GM19238 (cell line): ENCODE data around the gene PRKCA.
"Not testable (repeated sequence)": the region's sequence is repeated elsewhere in the genome, so short reads cannot be mapped to it uniquely, and the experiment has no call there.

ENCODE experiments used
- DNase-seq: peaks from one replicate; pipeline ENCODE4 v3.0.0; 2011; ENCODE audit warnings: low spot score; ENCODE audit not compliant: insufficient read length

PRKCA gene

GRCh38 chr17:66350576-66350975 is 48.2 kb downstream of the PRKCA start:
- DNase-seq: not testable (repeated sequence)

DNA sequence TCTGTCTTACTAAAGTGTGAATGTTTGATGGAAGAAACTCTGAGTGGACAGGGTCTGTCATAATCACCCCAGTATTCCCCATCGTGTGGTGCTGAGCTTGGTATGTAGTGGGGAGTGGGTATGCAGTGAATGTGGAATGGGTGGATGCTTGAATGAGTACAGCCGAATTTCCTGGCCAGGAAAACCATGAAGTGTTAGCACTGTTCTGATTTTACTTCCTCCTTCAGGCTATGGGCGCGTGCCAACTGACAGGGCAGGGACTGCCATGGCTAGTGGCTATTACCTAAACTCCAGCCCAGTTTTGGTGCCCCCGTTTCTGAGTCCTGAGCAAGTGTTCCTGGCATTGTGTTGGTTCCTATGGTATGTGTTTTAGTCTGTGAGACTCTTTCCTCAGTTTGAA is 48.6 kb downstream of the PRKCA start:
- DNase-seq: no peak

DNA sequence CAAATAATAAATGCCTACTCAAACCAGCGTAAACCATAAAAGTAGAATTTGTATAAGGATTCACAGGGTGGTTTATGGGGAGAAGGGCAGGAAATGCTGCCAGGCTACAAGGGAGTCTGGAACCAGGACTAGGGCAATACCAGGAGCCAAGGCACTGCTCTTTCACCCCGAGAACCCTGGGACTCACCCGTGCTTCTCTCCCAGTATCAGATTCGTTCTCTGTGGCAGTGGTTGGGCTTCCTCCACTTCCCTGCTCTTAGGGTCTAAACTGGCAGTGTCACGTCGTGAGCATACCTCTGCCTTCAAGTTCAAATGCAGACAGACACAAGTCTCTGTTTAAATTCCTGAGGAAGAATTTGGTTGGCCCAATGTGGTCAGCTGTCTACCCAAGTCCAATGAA is 49.3 kb downstream of the PRKCA start:
- DNase-seq: no peak

DNA sequence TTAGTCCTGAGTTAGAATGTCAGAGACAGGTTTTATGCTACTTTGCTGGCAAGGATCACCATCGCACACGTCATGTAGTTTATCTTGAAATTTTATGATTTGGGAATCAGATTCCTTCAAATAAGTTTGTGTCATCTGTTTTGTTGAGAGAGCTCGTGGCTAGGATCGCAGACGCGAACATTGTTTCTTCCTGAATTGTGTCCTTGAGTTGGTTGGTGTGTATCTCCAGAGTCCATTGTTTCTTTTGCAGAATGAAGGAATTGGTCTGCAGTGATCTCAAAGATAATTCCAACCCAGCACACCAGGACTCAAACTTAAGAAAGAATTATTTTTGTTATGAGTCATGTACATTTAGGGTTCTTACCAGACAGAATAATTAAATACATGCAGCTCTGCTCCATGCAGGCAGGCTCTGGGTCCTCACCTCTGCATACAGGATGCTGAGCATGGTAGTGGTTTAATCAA is 51.6 kb downstream of the PRKCA start:
- no peak for DNase-seq

- no peak for DNase-seq
These were observed 52.1 kb downstream of the PRKCA start for GRCh38 chr17:66354472-66354871.

- no peak for DNase-seq
These were observed 52.6 kb downstream of the PRKCA start for GRCh38 chr17:66354981-66355380.

GRCh38 chr17:66355510-66355909 is 53.1 kb downstream of the PRKCA start:
- DNase-seq: no peak

DNA sequence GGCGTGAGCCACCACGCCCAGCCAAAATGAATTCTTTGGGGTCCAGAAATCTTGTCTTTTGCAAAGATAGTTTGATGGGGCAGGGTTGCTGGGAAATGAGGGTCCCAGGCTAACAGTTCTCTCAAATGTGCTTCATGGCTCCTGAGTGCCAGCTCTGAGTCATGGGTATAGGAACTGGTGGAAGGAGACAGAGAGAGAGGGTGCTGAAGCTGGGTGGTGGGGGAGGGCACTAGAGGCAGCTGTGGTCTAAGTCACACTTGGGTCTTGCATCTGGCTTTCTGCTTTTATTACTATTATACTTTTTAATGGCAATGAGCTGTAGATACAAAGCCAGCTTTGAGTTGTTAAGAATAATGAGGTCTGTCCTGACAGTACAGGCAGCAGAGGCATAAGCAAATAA is 54.6 kb downstream of the PRKCA start:
- no peak for DNase-seq

- DNase-seq: no peak
These were observed 56.9 kb downstream of the PRKCA start for GRCh38 chr17:66359351-66359750.

DNA sequence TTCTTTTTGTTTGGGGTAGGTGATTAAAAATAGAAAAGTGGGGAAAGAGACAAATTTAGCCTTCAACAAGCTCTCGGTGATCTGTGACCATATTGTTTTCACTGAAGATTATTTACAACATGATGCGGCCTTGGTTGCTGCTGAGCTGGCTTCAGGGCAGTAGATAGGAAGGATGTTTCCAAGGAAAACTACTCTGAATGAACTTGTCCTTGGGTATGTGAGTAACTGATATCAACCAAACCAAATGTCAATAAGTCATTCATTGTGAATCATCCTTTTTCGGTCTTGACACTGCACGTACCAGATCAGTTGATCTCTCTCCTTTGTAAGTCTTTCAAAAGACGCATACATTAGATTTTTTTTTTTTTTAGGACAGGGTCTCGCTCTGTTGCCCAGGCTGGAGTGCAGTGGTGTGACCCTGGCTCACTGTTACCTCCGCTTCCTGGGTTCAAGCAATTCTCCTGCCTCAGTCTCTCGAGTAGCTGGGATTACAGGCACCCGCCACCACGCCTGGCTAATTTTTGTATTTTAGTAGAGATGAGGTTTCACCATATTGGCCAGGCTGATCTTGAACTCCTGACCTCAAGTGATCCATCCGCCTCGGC is 58.6 kb downstream of the PRKCA start:
- not testable (repeated sequence) for DNase-seq

DNA sequence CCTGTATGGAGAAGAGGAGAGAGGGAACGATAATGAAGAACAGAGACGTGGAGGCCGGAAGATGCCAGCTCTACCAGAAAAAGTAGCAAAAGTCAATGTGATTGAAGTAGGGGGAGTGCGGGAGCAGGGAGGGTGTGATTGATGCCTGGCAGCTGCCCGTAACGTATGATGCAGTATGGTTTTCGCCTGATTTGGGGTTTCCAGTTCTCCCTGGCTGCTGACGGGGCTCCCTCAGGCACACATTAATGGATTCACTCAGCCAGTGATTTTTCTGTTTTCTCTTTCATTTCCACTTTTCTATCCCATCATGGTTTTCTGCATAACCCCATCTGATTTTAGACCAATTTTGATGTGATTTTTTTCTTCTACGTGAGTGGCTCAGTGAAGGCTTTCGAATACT is 62.1 kb downstream of the PRKCA start:
- DNase-seq: no peak

DNA sequence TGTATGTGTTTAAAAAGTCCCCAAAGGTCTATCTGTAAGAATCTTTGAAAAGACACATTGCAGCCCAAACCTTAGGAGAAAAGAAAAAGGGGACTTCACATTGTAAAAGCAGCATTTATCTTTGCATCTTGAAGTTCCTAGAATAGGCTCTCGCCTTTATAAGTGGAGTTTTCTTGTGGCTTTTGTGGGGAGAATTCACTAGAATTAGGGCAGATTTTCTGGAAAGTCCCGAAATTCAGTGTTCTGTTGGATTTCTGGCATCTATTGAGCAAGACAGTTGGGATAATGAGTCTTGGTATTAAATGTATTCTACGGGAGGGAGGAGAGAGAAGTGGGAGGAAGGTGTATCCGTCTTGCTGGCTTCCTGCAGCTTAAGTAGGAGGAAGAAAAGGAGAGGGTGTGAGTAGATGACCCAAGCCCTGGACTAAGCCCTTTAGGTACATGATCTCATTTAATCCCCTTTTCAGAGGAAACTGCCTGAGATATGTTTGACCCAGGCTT is 62.6 kb downstream of the PRKCA start:
- DNase-seq: no peak

- no peak for DNase-seq
These were observed 63.5 kb downstream of the PRKCA start for GRCh38 chr17:66365903-66366302.

DNA sequence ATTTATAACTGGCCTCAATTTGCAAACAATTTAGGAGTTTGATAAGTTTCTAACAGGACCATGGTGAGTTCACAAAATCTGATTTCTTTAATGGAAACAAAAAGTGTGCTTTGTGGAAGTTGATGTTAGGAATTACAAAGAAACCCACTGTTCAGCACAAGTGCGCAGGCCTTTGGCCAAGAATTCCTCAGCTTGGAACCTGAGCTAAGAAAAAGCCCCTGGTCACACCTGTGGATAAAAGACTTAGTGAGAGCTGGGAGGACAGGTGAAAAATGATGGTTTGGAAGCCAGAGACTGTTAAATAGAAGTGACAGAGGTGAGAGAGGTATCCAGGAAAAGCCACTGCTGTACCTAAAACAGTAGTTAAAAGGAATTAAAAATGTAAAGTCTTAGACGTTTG is 64.7 kb downstream of the PRKCA start:
- DNase-seq: no peak

DNA sequence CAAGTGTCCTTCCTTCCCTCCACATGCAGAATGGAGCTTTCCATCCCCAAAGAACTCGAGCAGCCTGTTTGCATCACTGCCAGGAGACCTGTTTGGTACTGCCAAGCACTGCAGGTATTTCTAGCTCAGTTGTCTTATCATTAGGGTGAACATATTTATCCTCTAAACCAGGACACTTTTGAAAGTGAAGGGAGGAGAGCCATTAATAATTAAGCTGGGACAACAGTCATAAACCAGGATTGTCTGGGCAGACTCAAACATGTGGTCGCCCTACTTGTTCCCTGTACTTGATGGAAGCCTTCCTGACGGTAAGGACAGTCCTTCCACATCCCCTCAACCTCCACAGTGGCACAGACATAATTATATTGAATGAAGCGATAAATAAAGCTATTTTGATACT is 67.4 kb downstream of the PRKCA start:
- no peak for DNase-seq

DNA sequence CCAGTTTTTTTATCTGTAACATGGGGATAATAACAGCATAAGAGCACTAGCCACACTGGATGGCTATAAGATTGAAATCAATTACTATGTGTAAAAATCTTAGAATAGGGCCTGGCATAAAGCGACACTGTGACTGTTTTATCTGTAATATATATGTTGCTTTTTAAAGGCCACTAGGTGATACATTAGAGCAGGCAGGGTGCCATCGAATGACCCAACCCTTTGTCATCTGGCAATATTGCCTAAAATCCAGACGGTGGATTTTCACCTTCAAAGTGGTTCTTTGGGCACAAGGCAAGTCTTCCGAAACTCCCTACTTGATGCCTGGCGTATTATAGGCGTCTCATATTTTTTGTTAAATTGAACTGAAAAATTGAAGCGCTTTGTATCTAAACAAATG is 69.1 kb downstream of the PRKCA start:
- DNase-seq: no peak

DNA sequence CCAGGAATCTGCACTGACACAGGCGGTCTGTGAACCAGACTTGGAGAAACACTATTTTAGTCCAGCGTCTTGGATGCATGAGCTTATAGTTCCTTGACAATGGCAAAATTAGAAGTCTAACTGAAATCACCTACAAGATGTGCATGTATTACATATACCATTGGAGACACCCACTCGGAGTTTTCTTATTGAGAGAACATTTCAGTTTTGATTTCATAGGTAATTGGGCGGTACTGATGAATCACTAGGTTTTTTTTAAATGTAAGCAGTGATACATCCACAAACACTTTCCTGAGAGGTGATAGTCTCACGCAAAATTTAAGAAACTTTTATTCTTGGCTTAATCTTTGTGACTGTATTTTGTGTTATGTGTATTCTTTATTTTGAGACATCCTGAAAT is 69.8 kb downstream of the PRKCA start:
- DNase-seq: no peak

DNA sequence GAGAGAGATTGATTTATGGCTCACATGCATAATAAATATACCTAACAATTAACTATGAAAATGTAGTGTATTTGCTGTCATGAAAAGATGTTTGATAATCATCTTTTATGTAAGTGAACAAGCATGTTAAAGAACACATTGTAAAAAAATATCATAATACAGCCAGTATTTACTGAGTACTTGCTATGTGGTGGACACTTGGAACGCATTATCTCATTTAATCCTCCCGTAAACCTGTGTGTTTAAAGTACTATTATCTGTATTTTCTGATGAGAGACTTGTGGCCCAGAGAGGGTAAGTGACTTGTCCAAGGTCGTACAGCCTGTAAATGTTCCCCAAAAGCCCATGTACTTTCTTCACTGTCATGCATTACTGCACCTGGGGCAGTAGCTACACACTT is 70.7 kb downstream of the PRKCA start:
- DNase-seq: no peak

GRCh38 chr17:66373944-66374817 is 71.8 kb downstream of the PRKCA start:
- DNase-seq: no peak

DNA sequence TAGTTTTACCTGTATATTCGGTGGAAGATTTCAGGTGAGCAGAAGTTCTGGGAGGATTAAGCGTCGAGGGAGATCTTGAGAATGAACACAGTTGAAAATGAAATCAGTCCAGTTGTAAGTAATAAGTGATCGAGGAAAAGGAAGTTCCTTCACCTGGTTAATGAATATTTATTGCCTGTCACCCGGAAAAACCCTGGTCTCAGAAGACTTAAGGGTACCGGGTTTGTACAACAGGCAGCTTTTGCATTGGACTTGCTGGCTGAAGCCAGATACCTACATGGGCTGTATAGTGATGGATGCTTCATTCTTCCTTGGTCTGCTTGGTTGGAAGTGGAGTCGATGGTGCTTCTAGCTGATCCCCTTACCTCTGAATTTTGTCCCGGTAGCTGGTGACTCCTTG is 72.7 kb downstream of the PRKCA start:
- DNase-seq: no peak

DNA sequence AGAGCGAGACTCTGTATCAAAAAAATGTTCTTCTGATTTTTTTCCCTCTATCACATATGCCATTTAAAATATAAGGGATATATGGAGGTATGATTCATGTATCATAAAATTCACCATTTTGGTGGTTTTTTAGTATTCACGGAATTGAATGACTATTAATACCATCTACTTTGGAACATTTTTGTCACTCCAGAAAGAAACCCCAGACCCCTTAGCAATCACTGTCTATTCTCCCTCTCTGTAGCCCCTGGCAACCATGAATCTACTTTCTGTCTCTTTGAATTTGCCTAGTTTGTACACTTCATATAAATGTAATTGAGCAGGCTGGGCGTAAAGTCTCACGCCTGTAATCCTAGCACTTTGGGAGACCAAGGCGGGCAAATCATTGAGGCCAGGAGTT is 75.9 kb downstream of the PRKCA start:
- no peak for DNase-seq

DNA sequence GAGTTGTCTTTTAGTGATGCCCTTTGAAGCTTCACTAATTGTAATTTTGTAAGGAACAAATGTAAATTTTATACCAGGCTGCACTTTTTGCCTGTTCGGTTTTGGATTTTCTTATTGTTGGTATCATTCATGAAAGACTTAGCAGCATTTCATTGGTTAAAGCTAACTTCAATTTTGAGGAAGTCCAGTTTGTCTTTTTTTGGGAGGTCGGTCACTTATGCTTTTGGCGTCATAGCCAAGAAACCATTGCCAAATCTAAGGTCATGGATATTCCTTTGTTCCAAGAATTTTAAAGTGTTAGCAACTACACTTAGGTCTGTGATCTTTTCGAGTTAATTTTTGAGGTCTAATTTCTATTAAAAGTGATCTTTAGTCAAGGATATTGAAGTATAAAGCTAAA is 77.1 kb downstream of the PRKCA start:
- no peak for DNase-seq

DNA sequence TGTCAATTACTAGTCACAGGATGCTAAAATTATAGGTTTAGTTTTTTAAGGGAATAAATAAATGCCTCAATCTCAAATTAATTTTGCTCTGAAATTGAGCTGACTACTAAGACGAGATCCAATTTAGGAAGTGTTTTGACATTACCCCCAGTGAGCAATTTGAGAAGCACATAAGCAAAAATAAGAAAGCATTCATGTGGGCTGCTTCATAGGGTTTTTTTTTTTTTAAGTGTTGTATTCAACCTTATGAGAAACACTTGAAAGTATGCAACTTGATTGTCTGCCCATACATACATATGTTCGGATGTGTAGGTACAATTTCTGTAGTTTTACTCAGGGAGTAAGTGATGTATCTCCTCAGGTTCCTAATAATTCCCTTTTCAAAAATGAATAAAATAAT is 77.6 kb downstream of the PRKCA start:
- no peak for DNase-seq
